Testis (tissue), 2 donors: ENCODE results near the gene TPSG1.

Experiments
- POLR2A ChIP-seq: fragments of 450-650 bp; IDR thresholded peaks from one replicate; pipeline ENCODE4 v1.6.1; 2017; ENCODE audit warnings: antibody characterized with exemption, mild to moderate bottlenecking, moderate library complexity
- TF ChIP-seq, protein P1 (sequence below), 3 experiments: fragments of 450-650 bp in 2 of 3; fragments of 200-600 bp in 1 of 3; sonication (generic) in 1 of 3; IDR thresholded peaks; one replicate each; pipeline ENCODE4 v1.5.1; 2016 to 2019; ENCODE audit warnings: antibody characterized with exemption in 3 of 3, mild to moderate bottlenecking in 2 of 3, moderate library complexity in 1 of 3

DNA sequence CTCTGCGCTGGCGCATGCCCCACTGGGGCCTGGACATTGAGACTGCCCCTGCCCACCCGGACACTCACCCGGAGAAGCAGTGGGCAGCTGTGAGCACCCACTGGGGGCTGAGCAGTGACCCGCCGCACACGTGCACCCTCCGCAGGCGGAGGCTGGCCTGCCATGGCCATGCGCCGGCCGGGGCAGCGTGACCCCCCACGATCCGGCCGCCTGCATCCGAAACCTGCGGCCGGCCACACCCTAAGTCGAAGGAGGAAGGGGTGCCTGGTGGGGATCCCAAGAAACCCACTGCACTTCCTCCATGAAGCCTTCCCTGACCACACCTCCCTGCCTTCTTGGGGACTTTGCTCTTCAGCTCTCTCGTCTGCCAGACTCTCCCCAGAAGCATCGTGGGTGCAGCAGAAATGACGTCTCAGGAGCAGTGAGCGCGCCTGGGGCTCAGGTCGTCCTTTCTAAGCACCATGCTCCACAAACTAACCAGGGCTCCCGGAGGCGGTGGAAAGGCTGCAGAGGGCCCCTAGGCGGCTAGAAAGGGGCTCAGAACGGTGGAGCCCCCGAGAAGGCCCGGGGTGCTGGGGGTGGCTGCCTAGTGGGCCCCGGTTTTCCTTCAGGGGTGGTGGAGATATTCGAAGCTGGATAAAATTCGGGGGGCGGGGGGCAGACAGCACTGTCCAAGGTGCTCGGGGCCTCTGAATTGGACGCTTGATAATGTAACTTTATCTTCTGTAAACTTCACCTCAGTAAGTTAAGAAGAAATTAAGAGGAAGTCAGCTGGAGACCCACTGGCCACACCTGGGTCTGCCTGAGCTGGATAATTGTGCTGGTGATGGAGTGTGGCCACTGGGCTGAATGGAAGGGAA, 1.5 kb downstream of the TPSG1 start:
- TF ChIP-seq POLR2A = no peak
- TF ChIP-seq, protein P1, sequence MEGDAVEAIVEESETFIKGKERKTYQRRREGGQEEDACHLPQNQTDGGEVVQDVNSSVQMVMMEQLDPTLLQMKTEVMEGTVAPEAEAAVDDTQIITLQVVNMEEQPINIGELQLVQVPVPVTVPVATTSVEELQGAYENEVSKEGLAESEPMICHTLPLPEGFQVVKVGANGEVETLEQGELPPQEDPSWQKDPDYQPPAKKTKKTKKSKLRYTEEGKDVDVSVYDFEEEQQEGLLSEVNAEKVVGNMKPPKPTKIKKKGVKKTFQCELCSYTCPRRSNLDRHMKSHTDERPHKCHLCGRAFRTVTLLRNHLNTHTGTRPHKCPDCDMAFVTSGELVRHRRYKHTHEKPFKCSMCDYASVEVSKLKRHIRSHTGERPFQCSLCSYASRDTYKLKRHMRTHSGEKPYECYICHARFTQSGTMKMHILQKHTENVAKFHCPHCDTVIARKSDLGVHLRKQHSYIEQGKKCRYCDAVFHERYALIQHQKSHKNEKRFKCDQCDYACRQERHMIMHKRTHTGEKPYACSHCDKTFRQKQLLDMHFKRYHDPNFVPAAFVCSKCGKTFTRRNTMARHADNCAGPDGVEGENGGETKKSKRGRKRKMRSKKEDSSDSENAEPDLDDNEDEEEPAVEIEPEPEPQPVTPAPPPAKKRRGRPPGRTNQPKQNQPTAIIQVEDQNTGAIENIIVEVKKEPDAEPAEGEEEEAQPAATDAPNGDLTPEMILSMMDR (IDR thresholded peaks at IDR 0.05) = no peak
